Fibroblast of the aortic adventitia (primary cell): ENCODE data around the gene FARP1. TPM values are rescaled to one million over a fixed set of nuclear protein-coding genes. Genes with fewer than 3 reads are reported as not detected.

ENCODE experiments used
- DNase-seq: peaks from one replicate; pipeline ENCODE4 v3.0.0-alpha.2; 2010; ENCODE audit warnings: low read depth
- H3K4me3 ChIP-seq: 2 replicates; pipeline ENCODE4 v1.5.1; 2011; ENCODE audit warnings: low read depth, mild to moderate bottlenecking, control low read depth, low read length, moderate library complexity
- CTCF ChIP-seq: IDR thresholded peaks from 2 replicates; pipeline ENCODE4 v1.5.1; 2011; ENCODE audit warnings: mild to moderate bottlenecking, low read length, control low read depth, inconsistent platforms; ENCODE audit not compliant: insufficient read depth
- total RNA-seq: library from RNA; depleted of rRNA; stranded (reverse); fragments of >200 nt; gene quantifications from 2 replicates; pipeline ENCODE4 v1.2.3, GENCODE V29; 2012; ENCODE audit warnings: low replicate concordance

FARP1 gene
- total RNA-seq, 1 donor: 16.2 TPM

- H3K4me3 ChIP-seq: no peak overlapping the region
- no peak for TF ChIP-seq CTCF
- DNase-seq: no peak
Measured at GRCh38 chr13:98239162-98240076, 96.5 kb downstream of the FARP1 start.

GRCh38 chr13:98240135-98240534 lies 97.2 kb downstream of the FARP1 start:
- no peak for TF ChIP-seq CTCF
- no peak overlapping the region for H3K4me3 ChIP-seq
- DNase-seq: no peak

DNA sequence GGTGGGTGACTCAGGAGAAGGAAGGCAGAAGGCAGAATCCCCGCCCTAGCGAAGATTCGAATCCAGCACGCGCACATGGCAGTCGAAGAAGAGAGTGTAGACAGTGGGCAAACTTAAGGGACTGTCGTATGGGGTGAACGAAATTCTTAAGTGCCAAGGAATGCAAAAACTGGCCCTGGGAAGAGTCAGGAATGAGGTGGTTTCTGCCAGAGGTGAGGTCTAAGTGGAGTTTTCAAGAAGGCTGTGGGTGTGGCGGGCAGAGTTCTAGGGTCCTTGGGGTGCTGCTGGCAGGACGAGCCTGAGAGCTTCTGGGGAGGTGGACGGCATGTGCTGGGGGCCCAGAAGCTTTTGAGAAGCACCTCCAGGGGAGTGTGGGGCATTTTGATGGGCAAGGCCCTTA lies 98.1 kb downstream of the FARP1 start:
- no peak for DNase-seq
- TF ChIP-seq CTCF: no peak
- H3K4me3 ChIP-seq: no peak overlapping the region

DNA sequence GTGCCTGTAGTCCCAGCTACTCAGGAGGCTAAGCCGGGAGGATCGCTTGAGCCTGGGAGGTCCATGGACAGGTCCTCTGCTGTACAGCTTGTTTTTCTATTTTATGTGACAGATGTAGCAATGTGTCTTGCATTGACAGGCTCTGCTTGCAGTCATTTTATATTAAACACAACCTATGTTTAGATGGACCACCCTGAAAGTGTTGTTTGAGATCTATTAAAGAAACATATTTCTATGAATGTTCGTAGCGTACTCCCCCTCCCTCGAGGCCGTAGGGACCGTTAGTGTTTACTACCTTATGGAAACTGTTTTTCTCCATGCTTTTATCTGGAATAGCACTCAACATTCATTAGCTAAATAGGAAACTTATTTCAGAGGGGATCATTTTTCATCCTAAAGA lies 99.1 kb downstream of the FARP1 start:
- TF ChIP-seq CTCF: no peak
- no peak for DNase-seq

DNA sequence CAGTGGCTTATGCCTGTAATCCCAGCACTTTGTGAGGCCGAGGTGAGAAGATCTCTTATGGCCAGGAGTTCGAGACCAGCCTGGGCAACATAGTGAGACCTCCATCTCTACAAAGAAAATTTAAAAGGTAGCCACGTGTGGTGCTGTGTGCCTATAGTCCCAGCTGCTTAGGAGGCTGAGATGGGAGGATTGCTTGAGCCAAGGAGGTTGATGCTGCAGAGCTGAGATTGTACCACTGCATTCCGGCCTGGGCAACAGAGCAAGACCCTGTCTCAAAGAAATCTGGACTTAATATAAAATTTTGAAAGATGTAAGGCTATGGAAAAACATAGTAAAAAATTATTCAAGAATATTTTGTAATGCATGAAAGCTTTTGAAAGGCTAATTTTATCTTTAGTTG lies 99.5 kb downstream of the FARP1 start:
- no peak for DNase-seq
- no peak overlapping the region for H3K4me3 ChIP-seq
- no peak for TF ChIP-seq CTCF

More for the DNA sequence above, 99.1 kb downstream of the FARP1 start:
- H3K4me3 ChIP-seq: no peak overlapping the region

- no peak overlapping the region for H3K4me3 ChIP-seq
- TF ChIP-seq CTCF: no peak
- no peak for DNase-seq
Measured at GRCh38 chr13:98243929-98244272, 101.0 kb downstream of the FARP1 start.
